Measurements from ENCODE around the gene SMARCA5. TPM values are rescaled to one million over a fixed set of nuclear protein-coding genes. Genes with fewer than 3 reads are reported as not detected.
A peak's percentile ranks its signal among the peaks of the same experiment; 100 is the strongest.

SMARCA5 gene
- total and polyA plus RNA-seq, 3 donors from 2014 or later = 46.2 to 108 (median 82.8) TPM

GRCh38 chr4:143502231-143502630 is 11.3 kb upstream of the SMARCA5 start:
- no peaks in the 10 kb centered on the region for H3K4me1 ChIP-seq
- no peaks in the 10 kb centered on the region for H3K9me3 ChIP-seq
- WGBS, 2 donors = 82 to 89% methylated on average over 1 of the region's 1 CpG
- intact Hi-C loops (cut with DNase I; ENCODE audit: low total_unique reads) = no loop called here
- DNase-seq = no peak
- H3K36me3 ChIP-seq (ENCODE audit: low read depth, missing control alignments) = no peaks in the 10 kb centered on the region
- no peaks in the 10 kb centered on the region for H3K27me3 ChIP-seq
- TF ChIP-seq POLR2A (IDR thresholded peaks at IDR 0.05) (no peak), CTCF (IDR thresholded peaks at IDR 0.05) (no peak)
- no peak overlapping the region for H3K4me3 ChIP-seq
- H3K27ac ChIP-seq = no peak overlapping the region

- H3K4me1 ChIP-seq = peaks cover 3% of the 10 kb centered on the region
- no peaks in the 10 kb centered on the region for H3K27me3 ChIP-seq
- TF ChIP-seq CTCF (IDR thresholded peaks at IDR 0.05) (no peak), POLR2A (IDR thresholded peaks at IDR 0.05) (no peak)
- WGBS, 2 donors = 89 to 94% methylated on average over 1 of the region's 1 CpG
- intact Hi-C loops (cut with DNase I; ENCODE audit: low total_unique reads) = no loop called here
- DNase-seq = no peak
- H3K9me3 ChIP-seq = no peaks in the 10 kb centered on the region
- H3K27ac ChIP-seq = no peak overlapping the region
- H3K4me3 ChIP-seq = no peak overlapping the region
- no peaks in the 10 kb centered on the region for H3K36me3 ChIP-seq (ENCODE audit: low read depth, missing control alignments)
Measured at GRCh38 chr4:143506031-143506430, 7.5 kb upstream of the SMARCA5 start.

GRCh38 chr4:143511906-143512305 is 1.6 kb upstream of the SMARCA5 start:
- Histone ChIP-seq H3K27ac (no peak overlapping the region), H3K36me3 (ENCODE audit: low read depth, missing control alignments) (no peaks in the 10 kb centered on the region), H3K4me3 (no peak overlapping the region), H3K4me1 (peaks cover 8% of the 10 kb centered on the region), H3K27me3 (no peaks in the 10 kb centered on the region), H3K9me3 (no peaks in the 10 kb centered on the region)
- intact Hi-C loops (cut with DNase I; ENCODE audit: low total_unique reads) = no loop called here
- WGBS, 2 donors = 62 to 75% methylated on average over 7 of the region's 7 CpGs
- no peak for TF ChIP-seq POLR2A (IDR thresholded peaks at IDR 0.05)
- DNase-seq = no peak

- intact Hi-C loops (cut with DNase I; ENCODE audit: low total_unique reads) = no loop called here
- Histone ChIP-seq H3K9me3 (no peaks in the 10 kb centered on the region), H3K36me3 (ENCODE audit: low read depth, missing control alignments) (no peaks in the 10 kb centered on the region), H3K27me3 (no peaks in the 10 kb centered on the region), H3K4me3 (peak overlapping the region; percentile 85 to 95), H3K4me1 (peaks cover 8% of the 10 kb centered on the region), H3K27ac (peak overlapping the region; percentile 97)
- no peak for TF ChIP-seq CTCF (IDR thresholded peaks at IDR 0.05)
- no peak for TF ChIP-seq POLR2A (IDR thresholded peaks at IDR 0.05)
- no peak for DNase-seq
- 0% methylated on average over 18 of the region's 18 CpGs for WGBS, 2 donors
Measured at GRCh38 chr4:143512978-143513313, 556 bp upstream of the SMARCA5 start.

GRCh38 chr4:143514169-143514495 is 630 bp downstream of the SMARCA5 start:
- Histone ChIP-seq H3K4me1 (peaks cover 8% of the 10 kb centered on the region), H3K4me3 (peak overlapping the region; percentile 85 to 95), H3K36me3 (ENCODE audit: low read depth, missing control alignments) (no peaks in the 10 kb centered on the region), H3K27ac (peak overlapping the region; percentile 97), H3K27me3 (no peaks in the 10 kb centered on the region), H3K9me3 (no peaks in the 10 kb centered on the region)
- WGBS, 2 donors = 0 to 1% methylated on average over 11 to 12 of the region's 13 CpGs
- no peak for DNase-seq
- TF ChIP-seq POLR2A (IDR thresholded peaks at IDR 0.05) (no peak), CTCF (IDR thresholded peaks at IDR 0.05) (no peak)
- intact Hi-C loops (cut with DNase I; ENCODE audit: low total_unique reads) = no loop called here
